Endothelial cell of umbilical vein (primary cell): ENCODE measurements around the gene PSD4. TPM values are rescaled to one million over a fixed set of nuclear protein-coding genes. Genes with fewer than 3 reads are reported as not detected.

Experiments used
- BruUV-seq: library from RNA; stranded (reverse); fragments of 400-500 nt; replicated peaks from 2 replicates; lab custom pipeline; 2021; lab: Mats Ljungman, UMichigan
- CTCF ChIA-PET: fragments of 300-600, 350-600 bp; sonication (Branson Sonifier 250); formaldehyde crosslinking; loops from one replicate; lab custom pipeline; 2021; ENCODE audit warnings: antibody characterized with exemption, inconsistent platforms; lab: Charles Lee
- POLR2A ChIA-PET: fragments of 300-600, 350-600 bp; sonication (Branson Sonifier 250); formaldehyde crosslinking; loops from one replicate; lab custom pipeline; 2021; ENCODE audit warnings: antibody characterized with exemption, inconsistent platforms; lab: Charles Lee
- DNase-seq: peaks from one replicate; pipeline ENCODE4 v3.0.0-alpha.2; 2011; ENCODE audit warnings: low read depth, low spot score
- FAIRE-seq: peaks from 2 replicates; lab custom pipeline; 2011; peaks lifted over from hg19 to GRCh38; lab: Jason Lieb, UNC
- H2AFZ ChIP-seq: 2 replicates; pipeline ENCODE4 v1.6.0; 2012; ENCODE audit warnings: low read depth, low read length, control low read depth, inconsistent platforms
- H3K27ac ChIP-seq: 2 replicates; pipeline ENCODE4 v1.5.1; 2011; ENCODE audit warnings: low read depth, mild to moderate bottlenecking, control low read depth, low read length, moderate library complexity; ENCODE audit not compliant: insufficient read depth
- H3K27me3 ChIP-seq, 2 experiments: 2 replicates each; pipeline versions ENCODE4 v1.6.0 to v1.6.1; 2011; ENCODE audit warnings: low read length in 2 of 2, mixed read lengths in 1 of 2; ENCODE audit not compliant: control insufficient read depth in 2 of 2, insufficient read depth in 2 of 2
- H3K36me3 ChIP-seq, 2 experiments: 2 replicates in 1 of 2; 3 replicates in 1 of 2; pipeline ENCODE4 v1.5.1; 2011; ENCODE audit warnings: low read length in 2 of 2, mild to moderate bottlenecking in 1 of 2, moderate library complexity in 1 of 2; ENCODE audit not compliant: control insufficient read depth in 2 of 2, insufficient read depth in 2 of 2; ENCODE audit errors: extremely low read depth in 1 of 2
- H3K4me1 ChIP-seq: 3 replicates; pipeline ENCODE4 v1.5.1; 2011; ENCODE audit warnings: mild to moderate bottlenecking, low read length; ENCODE audit not compliant: control insufficient read depth, insufficient read depth; ENCODE audit errors: extremely low read depth
- H3K4me2 ChIP-seq: 2 replicates; pipeline ENCODE4 v1.6.1; 2011; ENCODE audit warnings: low read length, control low read depth, mixed read lengths; ENCODE audit not compliant: insufficient read depth
- H3K4me3 ChIP-seq, 3 experiments: fragments of 200-600 bp in 1 of 3; sonication (generic), shearing (Covaris generic) in 1 of 3; replicated peaks in 1 of 3; 2 replicates each; pipeline ENCODE4 v1.5.1; 2011 to 2016; ENCODE audit warnings: control low read depth in 3 of 3, low read length in 3 of 3, mild to moderate bottlenecking in 2 of 3, inconsistent platforms in 1 of 3, low read depth in 1 of 3, moderate library complexity in 1 of 3; ENCODE audit not compliant: insufficient read depth in 1 of 3
- H3K79me2 ChIP-seq: 2 replicates; pipeline ENCODE4 v1.6.0; 2012; ENCODE audit warnings: low read length, inconsistent platforms; ENCODE audit not compliant: control insufficient read depth, insufficient read depth
- H3K9ac ChIP-seq: replicated peaks from 2 replicates; pipeline ENCODE3; 2011; ENCODE audit warnings: low read length, control low read depth; ENCODE audit not compliant: insufficient read depth; ENCODE audit errors: extremely low read depth
- H3K9me1 ChIP-seq: replicated peaks from 3 replicates; pipeline ENCODE4 v1.6.0; 2011; ENCODE audit warnings: mild to moderate bottlenecking, low read length; ENCODE audit not compliant: control insufficient read depth, insufficient read depth; ENCODE audit errors: extremely low read depth
- H3K9me3 ChIP-seq: replicated peaks from 2 replicates; pipeline ENCODE4 v1.5.1; 2012; ENCODE audit warnings: low read length, inconsistent platforms; ENCODE audit not compliant: control insufficient read depth, insufficient read depth
- H4K20me1 ChIP-seq: replicated peaks from 2 replicates; pipeline ENCODE3; 2011; ENCODE audit warnings: mild to moderate bottlenecking, low read length; ENCODE audit not compliant: control insufficient read depth, insufficient read depth; ENCODE audit errors: extremely low read depth
- CTCF ChIP-seq, 2 donors: IDR thresholded peaks; 1 replicate in 1 of 2; 2 replicates in 1 of 2; pipeline ENCODE4 v1.5.1; 2011; ENCODE audit warnings: low read length in 2 of 2, mild to moderate bottlenecking in 2 of 2, moderate library complexity in 2 of 2, control low read depth in 1 of 2, inconsistent platforms in 1 of 2, low read depth in 1 of 2; ENCODE audit not compliant: insufficient read depth in 1 of 2; ENCODE audit errors: extremely low read depth in 1 of 2
- EZH2 ChIP-seq: IDR thresholded peaks from 2 replicates; pipeline ENCODE4 v1.6.1; 2012; ENCODE audit warnings: borderline replicate concordance, low read depth, mild to moderate bottlenecking, moderate library complexity, low read length, inconsistent platforms; ENCODE audit not compliant: severe bottlenecking
- FOS ChIP-seq: IDR thresholded peaks from 2 replicates; pipeline ENCODE4 v1.6.1; 2011; ENCODE audit warnings: mild to moderate bottlenecking, low read length, moderate library complexity, borderline replicate concordance; ENCODE audit not compliant: insufficient read depth
- GATA2 ChIP-seq: IDR thresholded peaks from 2 replicates; pipeline ENCODE4 v1.7.0; 2011; ENCODE audit warnings: low read depth, mild to moderate bottlenecking, moderate library complexity, mixed read lengths, low read length; ENCODE audit not compliant: insufficient read length, insufficient read depth
- JUN ChIP-seq: IDR thresholded peaks from 2 replicates; pipeline ENCODE4 v1.6.1; 2011; ENCODE audit warnings: borderline replicate concordance, low read depth; ENCODE audit not compliant: insufficient read length, insufficient read depth
- MYC ChIP-seq: IDR thresholded peaks from one replicate; pipeline ENCODE4 v1.6.1; 2011; ENCODE audit warnings: mild to moderate bottlenecking, low read depth, low read length
- POLR2A ChIP-seq: IDR thresholded peaks from 2 replicates; pipeline ENCODE4 v1.6.1; 2012; ENCODE audit warnings: low read depth, mild to moderate bottlenecking, control low read depth, low read length
- POLR2AphosphoS5 ChIP-seq: IDR thresholded peaks from 2 replicates; pipeline ENCODE4 v1.6.1; 2012; ENCODE audit warnings: low read depth, mild to moderate bottlenecking, control low read depth, low read length, moderate library complexity; ENCODE audit not compliant: insufficient read depth
- dilution Hi-C: fragments of 300-500 bp; cut with MboI; formaldehyde crosslinking; loops from one replicate; pipeline ENCODE4 v1.15.0; 2019; ENCODE audit warnings: low sequenced_read_pairs; ENCODE audit not compliant: extremely low pct_ligation_motif_present
- intact Hi-C: fragments of 100-400 bp; cut with micrococcal nuclease; formaldehyde crosslinking; loops from one replicate; pipeline ENCODE4 v1.10.0; 2022
- polyA plus RNA-seq, 4 experiments: library from polyadenylated mRNA; depleted of rRNA in 3 of 4; stranded (reverse) in 3 of 4; unstranded in 1 of 4; fragments of >200 nt; gene quantifications; 2 replicates each; pipeline versions ENCODE4 v1.2.1 to v1.2.3, GENCODE V29; 2011 to 2012; ENCODE audit warnings: missing spikeins in 1 of 4
- total RNA-seq: library from RNA; stranded (reverse); gene quantifications from 2 replicates; pipeline ENCODE4 v1.2.3, GENCODE V29; 2021
- TF ChIP-seq, protein P1 (sequence below): IDR thresholded peaks from 2 replicates; pipeline ENCODE4 v1.6.1; 2011; ENCODE audit not compliant: insufficient read depth, insufficient read length

The PSD4 gene
- total and polyA plus RNA-seq, 2 donors (not counting 3 experiments of a cell fraction or from before 2014, with no cell fraction given), result 0.01 to 0.24 TPM

DNA sequence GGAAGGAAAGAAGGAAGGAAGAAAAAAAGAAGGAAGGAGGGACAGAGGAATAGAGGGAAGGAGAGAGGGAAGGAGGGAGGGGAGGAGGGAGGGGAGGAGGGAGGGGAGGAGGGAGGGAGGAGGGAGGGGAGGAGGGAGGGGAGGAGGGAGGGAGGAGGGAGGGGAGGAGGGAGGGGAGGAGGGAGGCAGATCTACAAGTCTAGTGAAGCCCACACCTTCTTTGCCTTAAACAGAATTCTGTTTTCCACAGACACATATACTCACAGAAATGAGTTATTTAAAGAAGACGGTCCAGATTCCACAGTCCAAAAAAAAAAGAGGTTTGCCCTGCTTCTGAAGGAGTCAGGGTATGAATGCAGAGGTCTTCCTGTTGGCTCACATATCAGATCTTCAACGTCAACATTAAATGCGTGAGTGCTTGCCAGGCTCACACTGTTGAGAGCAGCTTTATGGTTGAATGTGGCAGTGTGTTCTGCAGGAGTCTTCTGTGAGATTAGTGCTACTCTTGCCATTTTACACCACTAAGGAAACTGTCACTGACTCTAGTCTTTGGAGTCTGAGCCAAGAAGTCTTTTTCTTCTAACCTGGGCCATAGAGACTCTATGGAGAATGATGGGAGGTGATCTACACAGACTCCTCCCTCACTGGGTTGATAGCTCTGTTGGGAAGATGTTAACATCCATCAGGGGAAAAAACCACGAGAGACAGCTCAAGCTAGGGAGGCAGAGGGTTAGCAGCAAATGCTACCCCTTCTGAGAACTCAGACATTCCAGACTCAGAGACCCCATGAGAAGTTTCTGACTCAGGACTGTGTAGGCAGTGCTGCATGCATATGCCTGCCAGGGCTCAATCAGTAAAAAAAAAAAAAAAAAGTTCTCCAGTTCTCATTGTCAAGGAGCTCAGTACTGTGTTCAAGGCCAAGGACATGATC is 81.6 kb downstream of the PSD4 start:
- POLR2A ChIA-PET, result no interaction called here
- Histone ChIP-seq H3K9me3 (no peaks in the 10 kb centered on the region), H3K4me3 (no peak overlapping the region), H4K20me1 (no peaks in the 10 kb centered on the region), H3K79me2 (no peaks in the 10 kb centered on the region), H3K36me3 (no peaks in the 10 kb centered on the region), H2AFZ (no peak overlapping the region), H3K27ac (no peak overlapping the region), H3K9ac (no peak overlapping the region), H3K27me3 (peaks cover 0 to 12% of the 10 kb centered on the region in 2 experiments), H3K9me1 (no peaks in the 10 kb centered on the region), H3K4me2 (no peak overlapping the region), H3K4me1 (no peaks in the 10 kb centered on the region)
- CTCF ChIA-PET, result interaction anchor here (0.8 to 2.5 kb wide), 5 partner anchors 16 to 121 kb away, joined by 3 to 9 read pairs (median 4); no protein-coding TSS in a partner anchor
- DNase-seq (no peak), FAIRE-seq (no peak)
- no TSS peak for BruUV-seq
- dilution Hi-C loops, result no loop called here
- TF ChIP-seq JUN (no peak), EZH2 (no peak), CTCF (IDR thresholded peaks at IDR 0.05; ENCODE audit: extremely low read depth in 1 of 2, insufficient read depth in 1 of 2, low read depth in 1 of 2, low read length in 2 of 2) (no peak), GATA2 (no peak), MYC (no peak), POLR2AphosphoS5 (no peak), FOS (no peak), POLR2A (no peak)
- TF ChIP-seq, protein P1, sequence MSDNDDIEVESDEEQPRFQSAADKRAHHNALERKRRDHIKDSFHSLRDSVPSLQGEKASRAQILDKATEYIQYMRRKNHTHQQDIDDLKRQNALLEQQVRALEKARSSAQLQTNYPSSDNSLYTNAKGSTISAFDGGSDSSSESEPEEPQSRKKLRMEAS, result no peak
- intact Hi-C loops, result no loop called here
